Measurements from ENCODE around the gene DSCAM. TPM values are rescaled to one million over a fixed set of nuclear protein-coding genes. Genes with fewer than 3 reads are reported as not detected.

Gene DSCAM
- total and polyA plus RNA-seq, 2 experiments from 2014 or later = not detected

DNA sequence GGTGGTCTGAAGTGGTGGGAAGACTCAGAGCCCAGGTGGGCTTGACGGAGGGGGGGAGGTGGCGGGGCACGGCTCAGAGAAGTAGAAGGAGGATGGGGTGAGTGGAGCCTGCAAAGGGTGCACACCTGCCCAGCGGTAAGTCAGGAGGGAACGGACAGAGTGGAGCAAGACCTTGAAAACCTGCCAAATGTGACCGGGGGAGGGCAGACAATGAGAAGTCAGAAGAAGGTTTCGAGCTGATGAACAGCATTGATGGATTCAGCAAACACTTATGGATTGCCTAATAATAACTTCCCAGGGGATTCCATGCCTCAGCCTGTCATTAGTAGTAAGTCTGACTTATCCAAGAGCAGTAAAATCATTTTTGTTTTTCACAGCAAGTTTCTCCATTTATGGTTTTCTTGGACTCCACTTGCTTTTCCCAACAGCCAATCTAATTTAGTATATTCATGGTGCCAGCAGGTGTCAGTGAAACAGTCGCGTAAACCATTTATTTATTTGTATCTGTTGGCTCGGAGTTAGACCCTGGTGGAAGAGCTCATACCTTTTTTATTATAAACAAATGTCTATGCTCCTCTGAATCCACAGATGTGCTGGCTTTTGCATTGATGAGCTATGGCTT lies 700.6 kb downstream of the DSCAM start:
- Histone ChIP-seq H4K20me1 (ENCODE audit: insufficient read depth) (no peaks in the 10 kb centered on the region), H3K27ac (no peak overlapping the region), H3K9me2 (ENCODE audit: insufficient read depth) (no peaks in the 10 kb centered on the region), H3K36me3 (ENCODE audit: low read depth) (no peaks in the 10 kb centered on the region), H3K79me2 (ENCODE audit: insufficient read depth) (no peaks in the 10 kb centered on the region), H3F3A (ENCODE audit: insufficient read depth) (no peaks in the 10 kb centered on the region), H3K9ac (no peak overlapping the region), H3K27me3 (replicated peaks; ENCODE audit: insufficient read depth) (no peaks in the 10 kb centered on the region), H3K4me1 (ENCODE audit: insufficient read depth) (no peaks in the 10 kb centered on the region), H3K4me2 (ENCODE audit: unreplicated experiment) (no peak overlapping the region), H3K4me3 (no peak overlapping the region), H2AFZ (no peak overlapping the region), H3K9me3 (ENCODE audit: low read depth) (no peaks in the 10 kb centered on the region)
- 5 to 10% methylated on average over 7 to 10 of the region's 10 CpGs for WGBS, 2 experiments (ENCODE audit: low coverage in 1 of 2, low lambda C conversion rate in 2 of 2, missing lambda C conversion rate in 2 of 2)
- TF ChIP-seq EZH2 (IDR thresholded peaks at IDR 0.05; ENCODE audit: insufficient read depth, poor library complexity, severe bottlenecking) (no peak), EZH2phosphoT487 (IDR thresholded peaks at IDR 0.05; ENCODE audit: insufficient read depth, low read depth) (no peak)
- no peak for DNase-seq
- in situ Hi-C loops (cut with MboI) = loop anchor here (25.0 kb wide), 1 partner anchor 916 kb away; no protein-coding TSS in a partner anchor

DNA sequence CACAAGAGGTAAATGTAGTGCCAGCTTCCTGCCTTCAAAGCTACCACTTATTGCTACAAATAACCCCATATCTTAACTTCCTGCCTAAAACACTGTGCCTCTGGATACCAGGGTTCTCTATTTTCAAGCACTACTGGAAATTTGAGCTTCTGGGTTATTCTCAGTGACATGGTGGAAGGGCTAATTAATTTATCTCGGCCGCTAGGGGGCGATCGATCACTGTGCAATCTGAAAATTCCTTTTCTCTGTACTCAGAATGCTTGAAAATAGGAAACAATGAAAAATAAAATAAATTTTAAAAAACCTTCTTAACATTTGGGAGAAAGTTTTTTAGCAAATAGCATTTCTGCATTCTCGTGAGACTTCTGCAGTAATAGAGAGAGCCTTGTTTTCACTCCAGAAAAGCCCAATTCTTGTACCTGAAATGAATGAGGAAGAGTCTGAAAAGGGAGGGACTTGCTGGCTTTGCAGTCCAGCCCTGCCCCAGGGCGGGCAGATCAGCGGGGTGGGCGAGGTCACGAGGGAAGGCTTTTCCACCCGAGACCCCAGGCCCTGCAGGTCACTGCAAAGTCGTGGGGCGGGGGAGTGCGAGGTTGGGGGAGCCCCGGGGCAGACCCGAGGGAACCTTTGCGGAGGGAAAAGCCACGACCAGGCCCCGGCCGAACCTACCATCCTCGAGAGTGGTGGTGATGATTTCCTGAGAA lies 703.0 kb downstream of the DSCAM start:
- H3K9ac ChIP-seq = no peak overlapping the region
- WGBS, 2 experiments (ENCODE audit: low coverage in 1 of 2, low lambda C conversion rate in 2 of 2, missing lambda C conversion rate in 2 of 2) = 20 to 30% methylated on average over 17 to 20 of the region's 20 CpGs
- no peaks in the 10 kb centered on the region for H3K36me3 ChIP-seq (ENCODE audit: low read depth)
- TF ChIP-seq EZH2 (IDR thresholded peaks at IDR 0.05; ENCODE audit: insufficient read depth, poor library complexity, severe bottlenecking) = no peak
- TF ChIP-seq EZH2phosphoT487 (IDR thresholded peaks at IDR 0.05; ENCODE audit: insufficient read depth, low read depth) = no peak
- H3K27me3 ChIP-seq (replicated peaks; ENCODE audit: insufficient read depth) = no peaks in the 10 kb centered on the region
- H3K4me3 ChIP-seq = no peak overlapping the region
- H3K4me1 ChIP-seq (ENCODE audit: insufficient read depth) = no peaks in the 10 kb centered on the region
- no peaks in the 10 kb centered on the region for H3K9me2 ChIP-seq (ENCODE audit: insufficient read depth)
- no peak overlapping the region for H2AFZ ChIP-seq
- no peaks in the 10 kb centered on the region for H4K20me1 ChIP-seq (ENCODE audit: insufficient read depth)
- H3F3A ChIP-seq (ENCODE audit: insufficient read depth) = no peaks in the 10 kb centered on the region
- no peaks in the 10 kb centered on the region for H3K9me3 ChIP-seq (ENCODE audit: low read depth)
- H3K79me2 ChIP-seq (ENCODE audit: insufficient read depth) = no peaks in the 10 kb centered on the region
- H3K4me2 ChIP-seq (ENCODE audit: unreplicated experiment) = no peak overlapping the region
- H3K27ac ChIP-seq = no peak overlapping the region
- DNase-seq = peak; percentile 61
- in situ Hi-C loops (cut with MboI) = loop anchor here (25.0 kb wide), 1 partner anchor 918 kb away; no protein-coding TSS in a partner anchor

DNA sequence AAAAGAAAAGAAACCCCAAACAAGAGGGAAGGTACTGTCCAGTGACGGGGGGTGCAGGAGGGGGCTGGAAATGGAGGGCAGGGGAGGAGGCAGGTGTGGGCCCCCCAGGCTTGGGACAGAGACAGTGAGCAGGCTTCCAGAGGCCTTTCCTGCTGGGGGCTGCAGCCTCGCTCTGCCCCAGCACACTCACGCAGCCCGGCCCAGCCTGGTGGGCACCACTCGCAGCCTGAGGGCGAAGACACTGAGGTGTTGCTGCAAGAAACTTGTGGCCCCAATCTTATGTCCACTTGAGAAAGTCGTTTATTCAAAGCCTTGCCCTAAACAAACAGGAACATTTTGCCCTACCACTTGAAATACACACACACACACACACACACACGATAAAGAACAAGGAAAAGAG lies 705.3 kb downstream of the DSCAM start:
- 37 to 52% methylated on average over 8 of the region's 8 CpGs for WGBS, 2 experiments (ENCODE audit: low coverage in 1 of 2, low lambda C conversion rate in 2 of 2, missing lambda C conversion rate in 2 of 2)
- no peaks in the 10 kb centered on the region for H3K27me3 ChIP-seq (replicated peaks; ENCODE audit: insufficient read depth)
- H3K36me3 ChIP-seq (ENCODE audit: low read depth) = no peaks in the 10 kb centered on the region
- no peaks in the 10 kb centered on the region for H4K20me1 ChIP-seq (ENCODE audit: insufficient read depth)
- H3K79me2 ChIP-seq (ENCODE audit: insufficient read depth) = no peaks in the 10 kb centered on the region
- no peak overlapping the region for H3K4me2 ChIP-seq (ENCODE audit: unreplicated experiment)
- in situ Hi-C loops (cut with MboI) = loop anchor here (25.0 kb wide), 1 partner anchor 921 kb away; no protein-coding TSS in a partner anchor
- H3K4me3 ChIP-seq = no peak overlapping the region
- H3K4me1 ChIP-seq (ENCODE audit: insufficient read depth) = no peaks in the 10 kb centered on the region
- H3K9me2 ChIP-seq (ENCODE audit: insufficient read depth) = no peaks in the 10 kb centered on the region
- no peak for DNase-seq
- H3F3A ChIP-seq (ENCODE audit: insufficient read depth) = no peaks in the 10 kb centered on the region
- no peak overlapping the region for H2AFZ ChIP-seq
- H3K9ac ChIP-seq = no peak overlapping the region
- TF ChIP-seq EZH2phosphoT487 (IDR thresholded peaks at IDR 0.05; ENCODE audit: insufficient read depth, low read depth) (no peak), EZH2 (IDR thresholded peaks at IDR 0.05; ENCODE audit: insufficient read depth, poor library complexity, severe bottlenecking) (no peak)
- no peak overlapping the region for H3K27ac ChIP-seq
- no peaks in the 10 kb centered on the region for H3K9me3 ChIP-seq (ENCODE audit: low read depth)

DNA sequence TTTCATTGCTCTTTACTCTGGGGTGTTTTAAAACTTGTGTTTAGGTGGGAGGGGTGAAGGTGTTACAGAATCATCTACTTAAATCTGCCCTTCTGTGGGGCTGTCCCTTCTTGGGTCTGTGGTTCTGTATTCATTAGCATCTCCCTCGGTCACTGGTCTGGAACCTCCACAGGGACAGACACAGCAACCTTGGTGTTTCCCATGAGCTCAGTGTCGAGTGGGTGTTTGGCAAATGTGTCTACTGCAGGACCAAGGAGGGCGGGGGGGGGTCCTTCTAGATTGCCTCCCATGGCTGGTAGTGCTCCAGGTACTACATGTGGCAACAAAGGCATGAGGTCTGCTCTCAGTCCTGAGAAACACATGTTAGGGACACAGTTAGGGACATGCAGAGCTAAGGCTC lies 706.3 kb downstream of the DSCAM start:
- in situ Hi-C loops (cut with MboI) = loop anchor here (25.0 kb wide), 1 partner anchor 922 kb away; no protein-coding TSS in a partner anchor
- no peak for DNase-seq
- WGBS, 2 experiments (ENCODE audit: low coverage in 1 of 2, low lambda C conversion rate in 2 of 2, missing lambda C conversion rate in 2 of 2) = 33 to 36% methylated on average over 3 of the region's 3 CpGs

More for the DNA sequence above, 706.3 kb downstream of the DSCAM start:
- no peak overlapping the region for H2AFZ ChIP-seq
- no peaks in the 10 kb centered on the region for H3F3A ChIP-seq (ENCODE audit: insufficient read depth)
- no peaks in the 10 kb centered on the region for H3K27me3 ChIP-seq (replicated peaks; ENCODE audit: insufficient read depth)
- H3K36me3 ChIP-seq (ENCODE audit: low read depth) = no peaks in the 10 kb centered on the region
- H3K4me2 ChIP-seq (ENCODE audit: unreplicated experiment) = no peak overlapping the region
- no peak for TF ChIP-seq EZH2 (IDR thresholded peaks at IDR 0.05; ENCODE audit: insufficient read depth, poor library complexity, severe bottlenecking)
- no peak for TF ChIP-seq EZH2phosphoT487 (IDR thresholded peaks at IDR 0.05; ENCODE audit: insufficient read depth, low read depth)
- no peak overlapping the region for H3K9ac ChIP-seq
- H3K4me3 ChIP-seq = no peak overlapping the region
- no peaks in the 10 kb centered on the region for H3K9me3 ChIP-seq (ENCODE audit: low read depth)
- no peak overlapping the region for H3K27ac ChIP-seq
- no peaks in the 10 kb centered on the region for H3K4me1 ChIP-seq (ENCODE audit: insufficient read depth)
- no peaks in the 10 kb centered on the region for H3K9me2 ChIP-seq (ENCODE audit: insufficient read depth)
- H4K20me1 ChIP-seq (ENCODE audit: insufficient read depth) = no peaks in the 10 kb centered on the region
- H3K79me2 ChIP-seq (ENCODE audit: insufficient read depth) = no peaks in the 10 kb centered on the region
